22Rv1 (cell line): ENCODE measurements around the gene MISP3.
"Not testable (repeated sequence)": the region's sequence is repeated elsewhere in the genome, so short reads cannot be mapped to it uniquely, and the experiment has no call there.

Experiments used
- ZFX ChIP-seq: fragments of 450-650 bp; IDR thresholded peaks from 2 replicates; pipeline ENCODE4 v1.6.1; 2017; ENCODE audit warnings: antibody characterized with exemption, borderline replicate concordance
- TF ChIP-seq, protein P1 (sequence below): fragments of 450-650 bp; IDR thresholded peaks from 2 replicates; pipeline ENCODE4 v1.5.1; 2017; ENCODE audit warnings: mild to moderate bottlenecking

DNA sequence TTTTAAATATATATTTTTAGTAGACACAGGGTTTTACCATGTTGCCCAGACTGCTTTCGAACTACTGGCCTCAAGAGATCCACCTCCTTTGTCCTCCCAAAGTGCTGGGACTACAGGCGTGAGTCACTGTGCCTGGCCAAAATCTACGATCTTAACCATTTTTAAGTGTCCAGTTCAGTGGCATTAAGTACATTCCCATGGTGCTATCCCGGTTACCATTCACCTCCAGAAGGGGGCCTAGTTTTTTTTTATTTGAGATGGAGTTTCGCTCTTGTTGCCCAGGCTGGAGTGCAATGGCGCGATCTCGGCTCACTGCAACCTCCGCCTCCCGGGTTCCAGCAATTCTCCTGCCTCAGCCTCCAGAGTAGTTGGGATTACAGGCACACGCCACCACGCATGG lies 37.4 kb upstream of the MISP3 start:
- TF ChIP-seq, protein P1, sequence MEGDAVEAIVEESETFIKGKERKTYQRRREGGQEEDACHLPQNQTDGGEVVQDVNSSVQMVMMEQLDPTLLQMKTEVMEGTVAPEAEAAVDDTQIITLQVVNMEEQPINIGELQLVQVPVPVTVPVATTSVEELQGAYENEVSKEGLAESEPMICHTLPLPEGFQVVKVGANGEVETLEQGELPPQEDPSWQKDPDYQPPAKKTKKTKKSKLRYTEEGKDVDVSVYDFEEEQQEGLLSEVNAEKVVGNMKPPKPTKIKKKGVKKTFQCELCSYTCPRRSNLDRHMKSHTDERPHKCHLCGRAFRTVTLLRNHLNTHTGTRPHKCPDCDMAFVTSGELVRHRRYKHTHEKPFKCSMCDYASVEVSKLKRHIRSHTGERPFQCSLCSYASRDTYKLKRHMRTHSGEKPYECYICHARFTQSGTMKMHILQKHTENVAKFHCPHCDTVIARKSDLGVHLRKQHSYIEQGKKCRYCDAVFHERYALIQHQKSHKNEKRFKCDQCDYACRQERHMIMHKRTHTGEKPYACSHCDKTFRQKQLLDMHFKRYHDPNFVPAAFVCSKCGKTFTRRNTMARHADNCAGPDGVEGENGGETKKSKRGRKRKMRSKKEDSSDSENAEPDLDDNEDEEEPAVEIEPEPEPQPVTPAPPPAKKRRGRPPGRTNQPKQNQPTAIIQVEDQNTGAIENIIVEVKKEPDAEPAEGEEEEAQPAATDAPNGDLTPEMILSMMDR: 0 out of 2 replicates have a peak, but pooled peaks have one; percentile 10
- TF ChIP-seq ZFX: not testable (repeated sequence)
